CD4-positive, alpha-beta memory T cell (primary cell): ENCODE data around the gene KCTD17. TPM values are rescaled to one million over a fixed set of nuclear protein-coding genes. Genes with fewer than 3 reads are reported as not detected.
"Not testable (repeated sequence)": the region's sequence is repeated elsewhere in the genome, so short reads cannot be mapped to it uniquely, and the experiment has no call there.

Experiments used
- CTCF ChIA-PET: fragments of 350-600 bp; sonication (Branson Sonifier 250); formaldehyde crosslinking; loops from one replicate; lab custom pipeline; 2021; ENCODE audit warnings: inconsistent platforms; ENCODE audit not compliant: partially characterized antibody; lab: Charles Lee
- POLR2A ChIA-PET: fragments of 350-600 bp; sonication (Branson Sonifier 250); formaldehyde crosslinking; loops from one replicate; lab custom pipeline; 2021; ENCODE audit not compliant: partially characterized antibody; lab: Charles Lee
- DNase-seq, 5 donors: peaks; one replicate each; pipeline versions ENCODE4 v3.0.0 to v3.0.0-alpha.2; 2020 to 2022; ENCODE audit warnings: mixed read lengths in 1 of 5
- H3K27ac ChIP-seq: one replicate; pipeline ENCODE4 v1.7.0; 2013; ENCODE audit warnings: low read depth, low read length
- H3K27me3 ChIP-seq: 2 replicates; pipeline ENCODE4 v1.7.0; 2013; ENCODE audit warnings: mild to moderate bottlenecking, low read length, moderate library complexity; ENCODE audit not compliant: insufficient read depth
- H3K36me3 ChIP-seq: 2 replicates; pipeline ENCODE4 v1.7.0; 2013; ENCODE audit warnings: mild to moderate bottlenecking, low read length, moderate library complexity; ENCODE audit not compliant: insufficient read depth
- H3K4me1 ChIP-seq: 2 replicates; pipeline ENCODE4 v1.7.0; 2013; ENCODE audit warnings: mild to moderate bottlenecking, low read length, moderate library complexity; ENCODE audit not compliant: insufficient read depth
- H3K4me3 ChIP-seq, 2 donors: one replicate each; pipeline ENCODE4 v1.7.0; 2013; ENCODE audit warnings: low read length in 2 of 2, mild to moderate bottlenecking in 1 of 2
- H3K9me3 ChIP-seq, 2 donors: one replicate each; pipeline ENCODE4 v1.7.0; 2013; ENCODE audit warnings: low read length in 2 of 2, control low read depth in 1 of 2; ENCODE audit not compliant: control insufficient read depth in 1 of 2
- H3K27ac Mint-ChIP-seq, 7 donors: one replicate each; pipeline ENCODE4 v1.8.0; 2020 to 2021; ENCODE audit warnings: mixed read lengths in 7 of 7, mild to moderate bottlenecking in 6 of 7, inconsistent platforms in 3 of 7, moderate library complexity in 3 of 7
- H3K27me3 Mint-ChIP-seq, 2 donors: one replicate each; pipeline ENCODE4 v1.8.0; 2020 to 2021; ENCODE audit warnings: mixed read lengths in 2 of 2
- H3K36me3 Mint-ChIP-seq, 2 donors: one replicate each; pipeline ENCODE4 v1.8.0; 2020 to 2021; ENCODE audit warnings: mixed read lengths in 2 of 2, inconsistent platforms in 1 of 2, mild to moderate bottlenecking in 1 of 2
- H3K4me1 Mint-ChIP-seq, 4 donors: one replicate each; pipeline ENCODE4 v1.8.0; 2020 to 2021; ENCODE audit warnings: mixed read lengths in 4 of 4, mild to moderate bottlenecking in 1 of 4
- H3K4me3 Mint-ChIP-seq, 8 donors: one replicate each; pipeline ENCODE4 v1.8.0; 2020 to 2021; ENCODE audit warnings: mixed read lengths in 8 of 8, mild to moderate bottlenecking in 7 of 8, moderate library complexity in 6 of 8, inconsistent platforms in 3 of 8
- H3K9me3 Mint-ChIP-seq, 8 donors: one replicate each; pipeline ENCODE4 v1.8.0; 2020 to 2021; ENCODE audit warnings: mixed read lengths in 8 of 8, mild to moderate bottlenecking in 5 of 8, inconsistent platforms in 3 of 8, moderate library complexity in 1 of 8
- intact Hi-C: fragments of 100-400 bp; cut with micrococcal nuclease; formaldehyde crosslinking; loops from one replicate; pipeline ENCODE4 v1.15.1; 2023
- polyA plus RNA-seq, 2 donors: library from polyadenylated mRNA; unstranded; fragments of 300-500 nt; fragmentation: Illumina TruSeq; gene quantifications; one replicate each; pipeline ENCODE4 v1.2.3, GENCODE V29; 2021
- total RNA-seq, 2 experiments: library from RNA; stranded (reverse); gene quantifications; one replicate each; pipeline ENCODE4 v1.2.3, GENCODE V29; 2021

Gene KCTD17
- total and polyA plus RNA-seq, 4 experiments from 2014 or later: 9.0 to 33.4 (median 22.7) TPM

- H3K36me3 ChIP-seq, H3K9me3 ChIP-seq, intact Hi-C loops, H3K4me1 ChIP-seq, H3K9me3 Mint-ChIP-seq, H3K27me3 ChIP-seq, CTCF ChIA-PET, H3K27ac Mint-ChIP-seq, H3K4me3 Mint-ChIP-seq, H3K27ac ChIP-seq, H3K4me1 Mint-ChIP-seq, DNase-seq, H3K4me3 ChIP-seq, H3K36me3 Mint-ChIP-seq, POLR2A ChIA-PET: not testable (repeated sequence)
- H3K27me3 Mint-ChIP-seq: peaks cover 7 to 13% of the 10 kb centered on the region in 2 donors
These were observed 20.5 kb downstream of the KCTD17 start for GRCh38 chr22:37071850-37072592.

DNA sequence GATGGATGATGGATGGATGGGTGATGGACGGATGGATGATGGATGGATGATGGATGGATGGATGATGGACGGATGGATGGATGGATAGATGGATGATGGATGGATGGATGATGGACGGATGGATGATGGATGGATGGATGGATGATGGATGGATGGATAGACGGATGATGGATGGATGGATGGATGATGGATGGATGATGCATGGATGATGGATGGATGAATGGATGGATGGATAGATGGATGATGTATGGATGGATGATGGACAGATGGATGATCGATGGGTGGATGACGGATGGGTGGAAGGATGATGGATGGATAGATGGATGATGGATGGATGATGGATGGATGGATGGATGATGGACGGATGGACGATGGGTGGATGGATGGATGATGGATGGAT lies 21.1 kb downstream of the KCTD17 start:
- H3K36me3 Mint-ChIP-seq: no peaks in the 10 kb centered on the region

DNA sequence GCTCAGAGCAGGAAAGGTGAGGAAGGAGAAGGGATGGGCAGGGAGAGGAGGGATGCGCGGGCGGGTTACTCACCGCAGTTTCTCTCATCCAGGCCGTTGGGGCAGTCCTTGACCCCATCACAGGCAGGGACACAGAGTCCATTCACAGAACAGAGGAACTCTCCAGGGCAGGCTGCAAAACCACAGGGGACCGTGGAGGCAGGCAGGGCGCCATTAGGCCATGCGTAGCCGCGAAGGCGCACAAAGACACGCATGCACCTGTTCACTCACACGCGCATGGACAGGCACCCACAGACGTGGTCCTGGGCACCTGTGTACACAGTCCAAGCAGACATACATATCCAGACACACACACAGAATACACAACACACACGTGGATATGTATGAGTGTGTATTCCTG lies 23.0 kb downstream of the KCTD17 start:
- H3K9me3 ChIP-seq: no peaks in the 10 kb centered on the region
- H3K4me3 ChIP-seq: no peak overlapping the region
- H3K4me1 ChIP-seq: peaks cover 18% of the 10 kb centered on the region
- ChIA-PET CTCF (interaction anchor here (1.8 to 3.3 kb wide), 2 partner anchors 73 to 125 kb away, joined by 4 to 18 read pairs; no protein-coding TSS in a partner anchor), POLR2A (no interaction called here)
- Mint-ChIP-seq H3K4me1 (peaks cover 14 to 19% (median 17%) of the 10 kb centered on the region in 4 donors), H3K4me3 (no peak overlapping the region), H3K9me3 (peaks cover 0 to 1% (median 0%) of the 10 kb centered on the region in 8 donors), H3K36me3 (peaks cover 0 to under 1% of the 10 kb centered on the region in 2 donors), H3K27ac (no peak overlapping the region), H3K27me3 (peaks cover 7 to 8% of the 10 kb centered on the region in 2 donors)
- no peak for DNase-seq
- no peaks in the 10 kb centered on the region for H3K27me3 ChIP-seq
- intact Hi-C loops: no loop called here
- no peak overlapping the region for H3K27ac ChIP-seq
- H3K36me3 ChIP-seq: no peaks in the 10 kb centered on the region

More for the DNA sequence above, 21.1 kb downstream of the KCTD17 start:
- Histone ChIP-seq H3K4me3 (no peak overlapping the region), H3K4me1 (no peaks in the 10 kb centered on the region), H3K27ac (no peak overlapping the region), H3K36me3 (no peaks in the 10 kb centered on the region), H3K27me3 (no peaks in the 10 kb centered on the region), H3K9me3 (no peaks in the 10 kb centered on the region)
- Mint-ChIP-seq H3K4me1 (peaks cover 0 to 2% (median under 1%) of the 10 kb centered on the region in 4 donors), H3K27ac (no peak overlapping the region), H3K27me3 (peaks cover 7 to 11% of the 10 kb centered on the region in 2 donors), H3K9me3 (peaks cover 0 to 1% (median 0%) of the 10 kb centered on the region in 8 donors), H3K4me3 (no peak overlapping the region)
- CTCF ChIA-PET: no interaction called here
- intact Hi-C loops: no loop called here
- DNase-seq: no peak
- POLR2A ChIA-PET: no interaction called here

- Histone ChIP-seq H3K9me3 (no peaks in the 10 kb centered on the region), H3K27me3 (no peaks in the 10 kb centered on the region), H3K4me1 (peaks cover 23% of the 10 kb centered on the region), H3K36me3 (no peaks in the 10 kb centered on the region), H3K27ac (no peak overlapping the region), H3K4me3 (no peak overlapping the region)
- Mint-ChIP-seq H3K4me1 (peaks cover 19 to 24% (median 22%) of the 10 kb centered on the region in 4 donors), H3K36me3 (peaks cover 0 to 3% of the 10 kb centered on the region in 2 donors), H3K27me3 (peaks cover 6 to 7% of the 10 kb centered on the region in 2 donors), H3K27ac (peak overlapping the region in 1 of 7 donors; percentile 59), H3K4me3 (no peak overlapping the region), H3K9me3 (peaks cover 0 to 1% (median 0%) of the 10 kb centered on the region in 8 donors)
- intact Hi-C loops: loop anchor here (5.0 kb wide), 1 partner anchor 167 kb away; the partner anchor contains the start of gene RAC2
- no peak for DNase-seq
- ChIA-PET POLR2A (no interaction called here), CTCF (interaction anchor here (3.3 kb wide), 1 partner anchor 125 kb away, joined by 18 read pairs; no protein-coding TSS in a partner anchor)
These were observed 23.5 kb downstream of the KCTD17 start for GRCh38 chr22:37075046-37075445.

DNA sequence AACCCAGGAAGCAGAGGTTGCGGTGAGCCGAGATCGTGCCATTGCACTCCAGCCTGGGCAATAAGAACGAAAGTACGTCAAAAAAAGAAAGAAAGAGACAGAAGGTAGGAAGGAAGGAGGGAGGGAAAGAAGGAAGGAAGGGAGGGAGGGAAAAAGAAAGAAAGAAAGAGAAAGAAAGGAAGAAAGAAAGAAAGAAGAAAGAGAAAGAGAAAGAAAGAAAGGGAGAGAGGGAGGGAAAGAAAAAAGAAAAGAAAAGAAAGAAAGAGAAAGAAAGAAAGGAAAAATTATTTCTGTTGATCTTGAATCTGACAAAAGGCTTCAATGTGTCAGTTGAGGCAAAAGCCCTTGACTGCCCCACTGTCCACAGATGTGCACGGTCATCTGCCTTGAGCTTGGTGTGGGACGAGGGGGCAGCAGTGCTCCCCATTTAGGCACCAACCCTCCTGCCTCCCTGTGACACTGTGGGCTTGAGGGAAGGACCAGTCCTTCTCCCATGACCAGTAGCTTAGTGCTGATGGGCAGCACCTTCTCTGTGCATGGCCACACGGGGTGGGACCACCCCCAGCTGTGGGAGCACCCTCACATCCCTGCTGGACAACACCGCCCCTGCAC lies 24.4 kb downstream of the KCTD17 start:
- Mint-ChIP-seq H3K9me3 (peaks cover 0 to 1% (median 0%) of the 10 kb centered on the region in 8 donors), H3K36me3 (peaks cover 0 to 3% of the 10 kb centered on the region in 2 donors), H3K4me3 (no peak overlapping the region), H3K4me1 (peaks cover 23 to 33% (median 28%) of the 10 kb centered on the region in 4 donors), H3K27me3 (peaks cover 4 to 5% of the 10 kb centered on the region in 2 donors), H3K27ac (peak overlapping the region in 4 of 7 donors; percentile 19 to 64 (median 56))
- H3K27me3 ChIP-seq: no peaks in the 10 kb centered on the region
- no peaks in the 10 kb centered on the region for H3K36me3 ChIP-seq
- POLR2A ChIA-PET: interaction anchor here (1.0 to 2.1 kb wide), 2 partner anchors 47 to 123 kb away, joined by 3 to 10 read pairs; no protein-coding TSS in a partner anchor
- no peak overlapping the region for H3K27ac ChIP-seq
- CTCF ChIA-PET: interaction anchor here (0.5 to 3.3 kb wide), 16 partner anchors 9 to 382 kb away, joined by 3 to 18 read pairs (median 5); no protein-coding TSS in a partner anchor
- intact Hi-C loops: loop anchor here (5.0 kb wide), 1 partner anchor 166 kb away; the partner anchor contains the start of gene RAC2
- peaks cover 32% of the 10 kb centered on the region for H3K4me1 ChIP-seq
- no peak for DNase-seq
- H3K4me3 ChIP-seq: no peak overlapping the region
- no peaks in the 10 kb centered on the region for H3K9me3 ChIP-seq

- H3K36me3 ChIP-seq: no peaks in the 10 kb centered on the region
- POLR2A ChIA-PET: interaction anchor here (0.9 to 3.9 kb wide), 6 partner anchors 43 to 122 kb away, joined by 3 to 45 read pairs (median 19); partner anchors contain the start of gene IL2RB
- H3K4me1 ChIP-seq: peaks cover 34% of the 10 kb centered on the region
- intact Hi-C loops: loop anchor here (1.0 to 5.0 kb wide), 4 partner anchors 88 to 182 kb away; partner anchors contain the start of gene RAC2
- H3K9me3 ChIP-seq: no peaks in the 10 kb centered on the region
- DNase-seq: peak; percentile 76 to 85 (median 81)
- H3K27ac ChIP-seq: peak overlapping the region; percentile 44
- H3K4me3 ChIP-seq: no peak overlapping the region
- Mint-ChIP-seq H3K36me3 (peaks cover 0 to 3% of the 10 kb centered on the region in 2 donors), H3K4me1 (peaks cover 26 to 52% (median 39%) of the 10 kb centered on the region in 4 donors), H3K9me3 (peaks cover 0 to 1% (median 0%) of the 10 kb centered on the region in 8 donors), H3K27ac (peak overlapping the region; percentile 93 to 100 (median 99)), H3K4me3 (peak overlapping the region in 7 of 8 donors; percentile 2 to 73 (median 51)), H3K27me3 (peaks cover 4 to 5% of the 10 kb centered on the region in 2 donors)
- CTCF ChIA-PET: interaction anchor here (0.8 to 3.3 kb wide), 13 partner anchors 44 to 380 kb away, joined by 3 to 61 read pairs (median 5); partner anchors contain the start of gene RAC2
- H3K27me3 ChIP-seq: no peaks in the 10 kb centered on the region
These were observed 26.4 kb downstream of the KCTD17 start for GRCh38 chr22:37077802-37078448.
